Left renal cortex interstitium (tissue), 4 donors: ENCODE results near the gene STUM. TPM values are rescaled to one million over a fixed set of nuclear protein-coding genes. Genes with fewer than 3 reads are reported as not detected.
"Not testable (repeated sequence)": the region's sequence is repeated elsewhere in the genome, so short reads cannot be mapped to it uniquely, and the experiment has no call there.

Source experiments
- DNase-seq, 4 donors: peaks; one replicate each; pipeline ENCODE4 v3.0.0-alpha.2; 2013; ENCODE audit warnings: low read depth in 4 of 4, low spot score in 2 of 4, missing footprints in 1 of 4
- polyA plus RNA-seq, 4 donors: library from polyadenylated mRNA; unstranded; fragments of 120-200 nt; gene quantifications; one replicate each; pipeline ENCODE4 v1.2.1, GENCODE V29; 2013; ENCODE audit not compliant: insufficient read length in 4 of 4

STUM gene
- polyA plus RNA-seq, 4 donors = 1.0 to 2.2 (median 1.5) TPM

- DNase-seq = no peak
Observed at GRCh38 chr1:226635456-226635941, 86.9 kb downstream of the STUM start.

- no peak for DNase-seq
Observed at GRCh38 chr1:226636847-226637096, 88.2 kb downstream of the STUM start.

- no peak for DNase-seq
Observed at GRCh38 chr1:226637147-226637935, 88.8 kb downstream of the STUM start.

GRCh38 chr1:226638001-226638601 is 89.5 kb downstream of the STUM start:
- DNase-seq = no peak

- DNase-seq = no peak
Observed at GRCh38 chr1:226638608-226639007, 90.0 kb downstream of the STUM start.

GRCh38 chr1:226639206-226639605 is 90.6 kb downstream of the STUM start:
- DNase-seq = not testable (repeated sequence)

GRCh38 chr1:226639631-226640061 is 91.1 kb downstream of the STUM start:
- no peak for DNase-seq

GRCh38 chr1:226640321-226641136 is 92.0 kb downstream of the STUM start:
- no peak for DNase-seq

GRCh38 chr1:226641671-226642231 is 93.2 kb downstream of the STUM start:
- DNase-seq = no peak

- DNase-seq = no peak
Observed at GRCh38 chr1:226642421-226642820, 93.9 kb downstream of the STUM start.

GRCh38 chr1:226643177-226643576 is 94.6 kb downstream of the STUM start:
- no peak for DNase-seq

GRCh38 chr1:226643611-226644540 is 95.3 kb downstream of the STUM start:
- DNase-seq = no peak

GRCh38 chr1:226644541-226645176 is 96.1 kb downstream of the STUM start:
- DNase-seq = no peak

- DNase-seq = no peak
Observed at GRCh38 chr1:226645279-226645976, 96.9 kb downstream of the STUM start.

GRCh38 chr1:226646026-226646869 is 97.7 kb downstream of the STUM start:
- no peak for DNase-seq

- no peak for DNase-seq
Observed at GRCh38 chr1:226646870-226647449, 98.4 kb downstream of the STUM start.

- DNase-seq = no peak
Observed at GRCh38 chr1:226647719-226648118, 99.2 kb downstream of the STUM start.

- DNase-seq = no peak
Observed at GRCh38 chr1:226648421-226648820, 99.9 kb downstream of the STUM start.
